ENCODE data around the gene LTBP1.

The LTBP1 gene, protein sequence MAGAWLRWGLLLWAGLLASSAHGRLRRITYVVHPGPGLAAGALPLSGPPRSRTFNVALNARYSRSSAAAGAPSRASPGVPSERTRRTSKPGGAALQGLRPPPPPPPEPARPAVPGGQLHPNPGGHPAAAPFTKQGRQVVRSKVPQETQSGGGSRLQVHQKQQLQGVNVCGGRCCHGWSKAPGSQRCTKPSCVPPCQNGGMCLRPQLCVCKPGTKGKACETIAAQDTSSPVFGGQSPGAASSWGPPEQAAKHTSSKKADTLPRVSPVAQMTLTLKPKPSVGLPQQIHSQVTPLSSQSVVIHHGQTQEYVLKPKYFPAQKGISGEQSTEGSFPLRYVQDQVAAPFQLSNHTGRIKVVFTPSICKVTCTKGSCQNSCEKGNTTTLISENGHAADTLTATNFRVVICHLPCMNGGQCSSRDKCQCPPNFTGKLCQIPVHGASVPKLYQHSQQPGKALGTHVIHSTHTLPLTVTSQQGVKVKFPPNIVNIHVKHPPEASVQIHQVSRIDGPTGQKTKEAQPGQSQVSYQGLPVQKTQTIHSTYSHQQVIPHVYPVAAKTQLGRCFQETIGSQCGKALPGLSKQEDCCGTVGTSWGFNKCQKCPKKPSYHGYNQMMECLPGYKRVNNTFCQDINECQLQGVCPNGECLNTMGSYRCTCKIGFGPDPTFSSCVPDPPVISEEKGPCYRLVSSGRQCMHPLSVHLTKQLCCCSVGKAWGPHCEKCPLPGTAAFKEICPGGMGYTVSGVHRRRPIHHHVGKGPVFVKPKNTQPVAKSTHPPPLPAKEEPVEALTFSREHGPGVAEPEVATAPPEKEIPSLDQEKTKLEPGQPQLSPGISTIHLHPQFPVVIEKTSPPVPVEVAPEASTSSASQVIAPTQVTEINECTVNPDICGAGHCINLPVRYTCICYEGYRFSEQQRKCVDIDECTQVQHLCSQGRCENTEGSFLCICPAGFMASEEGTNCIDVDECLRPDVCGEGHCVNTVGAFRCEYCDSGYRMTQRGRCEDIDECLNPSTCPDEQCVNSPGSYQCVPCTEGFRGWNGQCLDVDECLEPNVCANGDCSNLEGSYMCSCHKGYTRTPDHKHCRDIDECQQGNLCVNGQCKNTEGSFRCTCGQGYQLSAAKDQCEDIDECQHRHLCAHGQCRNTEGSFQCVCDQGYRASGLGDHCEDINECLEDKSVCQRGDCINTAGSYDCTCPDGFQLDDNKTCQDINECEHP (N-terminal part only)

DNA sequence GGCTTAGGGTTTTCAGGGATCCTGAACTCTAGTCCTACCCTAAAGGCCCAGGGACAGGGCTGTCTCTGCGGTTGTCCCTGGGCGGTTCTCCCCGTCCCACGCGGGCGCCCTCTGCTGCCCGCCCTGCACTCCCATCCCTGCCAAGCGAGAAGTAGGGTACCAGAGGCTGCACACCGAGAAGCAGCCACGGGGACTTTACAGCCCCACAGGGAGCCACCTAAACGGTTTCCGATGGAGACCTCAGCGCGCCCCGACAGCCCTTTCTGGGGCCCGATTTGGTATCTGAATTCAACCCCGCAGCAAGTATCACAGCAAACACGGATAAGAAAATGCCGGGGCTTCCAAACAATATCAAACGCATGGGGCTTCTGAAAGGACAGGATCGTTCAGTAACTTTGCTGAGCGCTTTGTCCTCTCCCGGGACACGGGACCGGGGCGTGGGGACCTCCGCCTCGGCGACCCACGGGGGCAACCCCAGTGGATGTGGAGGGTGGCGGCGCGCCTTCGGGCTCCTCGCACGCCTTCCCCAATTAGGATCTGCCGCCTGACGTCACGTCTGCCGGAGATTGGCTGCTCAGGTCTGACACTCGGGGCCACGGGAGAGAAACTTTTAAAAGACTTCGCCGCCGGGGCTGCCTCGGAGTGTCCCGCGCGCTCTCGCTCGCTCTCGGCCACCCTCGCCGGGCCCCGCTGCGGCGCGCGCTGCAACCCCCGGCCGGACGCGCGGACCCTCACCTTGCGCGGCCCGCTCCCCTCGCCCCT is at the start of gene LTBP1:
LTBP1 (plus strand) TSS at position 640 of the 762 bp plus-strand sequence. CDS start 372 bp downstream, outside the sequence.
- no peaks in the 10 kb centered on the region for H3K9me3 Mint-ChIP-seq
- H3K36me3 Mint-ChIP-seq (ENCODE audit: low read depth) = no peaks in the 10 kb centered on the region
- H3K27me3 Mint-ChIP-seq (ENCODE audit: low read depth) = peaks cover 7% of the 10 kb centered on the region
- H3K27ac Mint-ChIP-seq = peak within 1 kb of the TSS; percentile 75 to 89 (median 78)
- TF ChIP-seq, protein P1, sequence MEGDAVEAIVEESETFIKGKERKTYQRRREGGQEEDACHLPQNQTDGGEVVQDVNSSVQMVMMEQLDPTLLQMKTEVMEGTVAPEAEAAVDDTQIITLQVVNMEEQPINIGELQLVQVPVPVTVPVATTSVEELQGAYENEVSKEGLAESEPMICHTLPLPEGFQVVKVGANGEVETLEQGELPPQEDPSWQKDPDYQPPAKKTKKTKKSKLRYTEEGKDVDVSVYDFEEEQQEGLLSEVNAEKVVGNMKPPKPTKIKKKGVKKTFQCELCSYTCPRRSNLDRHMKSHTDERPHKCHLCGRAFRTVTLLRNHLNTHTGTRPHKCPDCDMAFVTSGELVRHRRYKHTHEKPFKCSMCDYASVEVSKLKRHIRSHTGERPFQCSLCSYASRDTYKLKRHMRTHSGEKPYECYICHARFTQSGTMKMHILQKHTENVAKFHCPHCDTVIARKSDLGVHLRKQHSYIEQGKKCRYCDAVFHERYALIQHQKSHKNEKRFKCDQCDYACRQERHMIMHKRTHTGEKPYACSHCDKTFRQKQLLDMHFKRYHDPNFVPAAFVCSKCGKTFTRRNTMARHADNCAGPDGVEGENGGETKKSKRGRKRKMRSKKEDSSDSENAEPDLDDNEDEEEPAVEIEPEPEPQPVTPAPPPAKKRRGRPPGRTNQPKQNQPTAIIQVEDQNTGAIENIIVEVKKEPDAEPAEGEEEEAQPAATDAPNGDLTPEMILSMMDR (IDR thresholded peaks at IDR 0.05; ENCODE audit: unreplicated experiment in 3 of 3) = peak; percentile 53 to 72 (median 67)
- H3K4me3 Mint-ChIP-seq = peak within 1 kb of the TSS; percentile 87 to 93 (median 90)
- H3K4me1 Mint-ChIP-seq = peaks cover 30% of the 10 kb centered on the region

DNA sequence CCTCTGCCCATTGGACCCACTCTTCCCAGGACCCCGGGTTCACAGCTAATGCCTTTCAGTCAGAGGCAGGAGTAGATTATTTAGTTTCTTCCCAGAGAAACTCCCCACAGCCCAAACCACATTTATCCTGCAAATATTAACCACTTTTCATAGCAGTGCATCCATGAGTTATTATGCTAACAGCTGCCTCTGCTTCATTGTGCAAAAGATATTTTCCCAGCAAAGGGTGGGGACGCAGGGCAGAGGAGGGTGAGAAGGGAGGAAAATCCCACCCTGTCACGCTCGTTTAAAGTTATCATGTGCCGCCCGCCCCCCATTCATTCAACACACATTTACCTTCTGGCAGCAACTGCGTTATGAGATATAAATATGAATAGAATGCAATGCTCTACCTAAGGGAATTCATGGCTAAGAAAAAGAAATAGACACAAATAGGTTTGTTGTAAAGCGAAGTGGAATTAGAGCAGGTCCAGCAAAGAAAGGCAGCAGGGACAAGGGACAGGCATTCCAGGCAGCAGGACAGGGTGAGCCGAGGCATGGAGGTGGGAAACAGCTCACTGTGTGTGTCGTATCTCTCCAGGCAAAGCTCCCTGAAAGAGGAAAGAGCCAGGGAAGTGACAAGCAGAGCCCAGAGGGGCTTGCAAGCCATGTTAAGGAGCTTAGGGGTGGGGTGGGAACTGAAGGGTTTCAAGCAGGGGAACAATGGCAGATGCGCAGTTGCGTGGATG is 46.3 kb upstream of the LTBP1 start:
- H3K9me3 Mint-ChIP-seq = peaks cover 5% of the 10 kb centered on the region
- H3K27me3 Mint-ChIP-seq (ENCODE audit: low read depth) = no peaks in the 10 kb centered on the region
- peaks cover 36% of the 10 kb centered on the region for H3K4me1 Mint-ChIP-seq
- no peak overlapping the region for H3K4me3 Mint-ChIP-seq
- H3K36me3 Mint-ChIP-seq (ENCODE audit: low read depth) = no peaks in the 10 kb centered on the region
- TF ChIP-seq, protein P1 (IDR thresholded peaks at IDR 0.05; ENCODE audit: unreplicated experiment in 3 of 3) = no peak
- H3K27ac Mint-ChIP-seq = peak overlapping the region; percentile 10 to 50 (median 23)

DNA sequence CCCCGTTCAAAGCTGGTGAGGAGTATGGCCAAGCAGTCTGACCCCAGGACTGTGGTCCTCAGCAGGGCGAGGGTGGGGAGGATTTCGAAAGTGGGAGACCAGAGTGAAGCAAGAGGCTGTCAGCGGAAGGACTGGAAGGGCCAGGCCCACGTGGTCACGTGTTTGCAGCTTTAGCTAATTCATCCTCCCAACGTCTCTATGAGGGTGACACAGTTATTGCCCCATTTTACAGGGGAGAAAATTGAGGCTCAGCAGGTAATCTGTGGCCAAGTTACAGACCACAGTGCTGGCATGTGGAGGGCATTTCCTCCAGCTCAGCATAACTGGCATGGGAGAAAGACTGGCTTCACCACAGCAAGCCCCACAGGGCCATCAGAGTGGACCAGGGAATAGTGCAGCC is 45.4 kb upstream of the LTBP1 start:
- H3K9me3 Mint-ChIP-seq = peaks cover 6% of the 10 kb centered on the region
- H3K27me3 Mint-ChIP-seq (ENCODE audit: low read depth) = no peaks in the 10 kb centered on the region
- no peak overlapping the region for H3K27ac Mint-ChIP-seq
- peaks cover 39% of the 10 kb centered on the region for H3K4me1 Mint-ChIP-seq
- no peaks in the 10 kb centered on the region for H3K36me3 Mint-ChIP-seq (ENCODE audit: low read depth)
- TF ChIP-seq, protein P1 (IDR thresholded peaks at IDR 0.05; ENCODE audit: unreplicated experiment in 3 of 3) = no peak
- H3K4me3 Mint-ChIP-seq = no peak overlapping the region

DNA sequence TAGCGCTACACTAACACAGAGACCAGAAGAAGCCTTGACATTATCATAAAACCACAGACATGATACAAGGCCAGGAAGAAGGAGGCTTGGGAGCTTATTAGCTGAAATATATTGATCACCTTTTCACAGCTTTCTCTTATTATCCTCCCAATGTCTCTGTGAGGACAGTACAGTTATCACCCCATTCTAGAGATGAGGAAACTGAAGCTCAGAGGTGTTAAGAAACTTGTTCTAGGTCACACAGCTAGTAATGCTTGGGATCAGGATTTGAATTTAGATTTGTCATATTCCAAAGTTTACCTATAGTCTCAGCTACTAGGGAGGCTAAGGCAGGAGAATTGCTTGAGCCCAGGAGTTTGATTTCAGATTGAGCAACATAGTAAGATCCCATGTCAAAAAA is 44.6 kb upstream of the LTBP1 start:
- Mint-ChIP-seq H3K4me1 (peaks cover 39% of the 10 kb centered on the region), H3K27ac (no peak overlapping the region), H3K4me3 (no peak overlapping the region), H3K36me3 (ENCODE audit: low read depth) (no peaks in the 10 kb centered on the region), H3K9me3 (peaks cover 4% of the 10 kb centered on the region), H3K27me3 (ENCODE audit: low read depth) (no peaks in the 10 kb centered on the region)
- TF ChIP-seq, protein P1 (IDR thresholded peaks at IDR 0.05; ENCODE audit: unreplicated experiment in 3 of 3) = no peak

DNA sequence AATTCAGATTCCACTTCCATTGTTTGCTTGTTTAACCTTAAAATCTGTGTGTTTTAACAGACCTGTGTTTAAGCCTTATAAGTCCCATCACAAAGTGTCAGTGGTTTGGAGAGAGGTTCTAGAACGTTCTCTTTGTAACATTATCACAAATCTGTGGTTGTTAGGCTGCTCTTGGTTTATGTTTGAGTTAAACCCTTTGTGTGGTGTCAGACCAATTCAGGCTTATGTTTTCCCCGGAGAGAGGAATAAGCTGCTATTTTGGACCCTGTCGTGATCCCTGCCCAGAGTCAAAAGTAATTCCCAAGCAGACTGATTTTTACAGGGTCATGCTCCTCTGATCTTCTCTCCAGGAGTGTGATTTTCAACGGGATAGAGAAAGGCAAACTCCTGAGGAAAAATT is 43.8 kb upstream of the LTBP1 start:
- Mint-ChIP-seq H3K4me1 (peaks cover 36% of the 10 kb centered on the region), H3K9me3 (peaks cover 6% of the 10 kb centered on the region), H3K27ac (peak overlapping the region in 1 of 3 experiments; percentile 13), H3K4me3 (no peak overlapping the region), H3K27me3 (ENCODE audit: low read depth) (peaks cover 3% of the 10 kb centered on the region), H3K36me3 (ENCODE audit: low read depth) (no peaks in the 10 kb centered on the region)
- TF ChIP-seq, protein P1 (IDR thresholded peaks at IDR 0.05; ENCODE audit: unreplicated experiment in 3 of 3) = no peak

Data from nephron (organoid).